GM12878 (cell line): Measurements from ENCODE around the gene SPIB. TPM values are rescaled to one million over a fixed set of nuclear protein-coding genes. Genes with fewer than 3 reads are reported as not detected.
A peak's percentile ranks its signal among the peaks of the same experiment; 100 is the strongest.

ENCODE experiments used
- ATAC-seq: fragments of 200-7000 bp; cut with Tn5 transposase; 3 replicates; pipeline ENCODE4 v1.9.1; 2020; ENCODE audit warnings: mild to moderate bottlenecking, moderate library complexity
- BruUV-seq: library from RNA; stranded (reverse); fragments of 400-500 nt; replicated peaks from 2 replicates; lab custom pipeline; 2021; lab: Mats Ljungman, UMichigan
- CTCF ChIA-PET: fragments of 300-600 bp; sonication (Branson Sonifier 250); formaldehyde crosslinking; extraction: SDS; loops from one replicate; lab custom pipeline; 2021; ENCODE audit warnings: inconsistent platforms; lab: Yijun Ruan, JAX
- POLR2A ChIA-PET: fragments of 350-600 bp; formaldehyde crosslinking; extraction: SDS; loops from one replicate; lab custom pipeline; 2021; ENCODE audit warnings: inconsistent platforms; lab: Charles Lee
- RAD21 ChIA-PET: fragments of 300-600 bp; sonication (Branson Sonifier 250); formaldehyde crosslinking; loops from one replicate; lab custom pipeline; 2023; ENCODE audit warnings: antibody characterized with exemption; ENCODE audit not compliant: unreplicated experiment; lab: Charles Lee
- SMC1A ChIA-PET: fragments of 300-600 bp; sonication (Branson Sonifier 250); formaldehyde crosslinking; loops from one replicate; lab custom pipeline; 2023; ENCODE audit not compliant: unreplicated experiment, uncharacterized antibody; lab: Charles Lee
- DNase-seq: peaks from one replicate; pipeline ENCODE4 v3.0.0-alpha.2; 2011; ENCODE audit warnings: low read depth, low spot score
- FAIRE-seq: peaks from 3 replicates; lab custom pipeline; 2011; peaks lifted over from hg19 to GRCh38; lab: Jason Lieb, UNC
- H2AFZ ChIP-seq: 2 replicates; pipeline ENCODE4 v1.6.0; 2011; ENCODE audit warnings: low read depth, low read length, control low read depth; ENCODE audit not compliant: control insufficient read depth
- H3K27ac ChIP-seq: 2 replicates; pipeline ENCODE4 v1.5.1; 2011; ENCODE audit warnings: control low read depth; ENCODE audit not compliant: control insufficient read depth, insufficient read depth
- H3K27me3 ChIP-seq, 2 experiments: replicated peaks in 1 of 2; 2 replicates each; pipeline versions ENCODE4 v1.6.0 to v1.6.1; 2011; ENCODE audit warnings: low read length in 1 of 2; ENCODE audit not compliant: control insufficient read depth in 2 of 2, insufficient read depth in 2 of 2
- H3K36me3 ChIP-seq, 2 experiments: 2 replicates each; pipeline ENCODE4 v1.5.1; 2011; ENCODE audit warnings: low read length in 1 of 2; ENCODE audit not compliant: control insufficient read depth in 2 of 2, insufficient read depth in 2 of 2
- H3K4me1 ChIP-seq: 2 replicates; pipeline ENCODE4 v1.6.1; 2011; ENCODE audit warnings: mild to moderate bottlenecking, low read length, moderate library complexity, mixed read lengths; ENCODE audit not compliant: control insufficient read depth, insufficient read depth
- H3K4me2 ChIP-seq: 2 replicates; pipeline ENCODE4 v1.6.0; 2011; ENCODE audit warnings: control low read depth; ENCODE audit not compliant: control insufficient read depth, insufficient read depth
- H3K4me3 ChIP-seq: fragments of 200-600 bp; sonication (generic); 2 replicates; pipeline ENCODE4 v1.5.1; 2016
- H3K79me2 ChIP-seq: 2 replicates; pipeline ENCODE4 v1.6.0; 2011; ENCODE audit warnings: low read length; ENCODE audit not compliant: control insufficient read depth, insufficient read depth
- H3K9ac ChIP-seq: 2 replicates; pipeline ENCODE4 v1.8.0; 2011; ENCODE audit warnings: low read length, control low read depth, mixed read lengths; ENCODE audit not compliant: control insufficient read depth, insufficient read depth
- H3K9me3 ChIP-seq: replicated peaks from 3 replicates; pipeline ENCODE4 v1.5.1; 2011; ENCODE audit warnings: mild to moderate bottlenecking, low read length; ENCODE audit not compliant: control insufficient read depth, insufficient read depth
- H4K20me1 ChIP-seq: 2 replicates; pipeline ENCODE4 v1.6.0; 2011; ENCODE audit not compliant: control insufficient read depth, insufficient read depth
- MTA2 ChIP-seq: fragments of 450-650 bp; IDR thresholded peaks from 2 replicates; pipeline ENCODE4 v1.6.1; 2016; ENCODE audit warnings: low read depth, mild to moderate bottlenecking, moderate library complexity
- ZNF384 ChIP-seq: IDR thresholded peaks from 2 replicates; pipeline ENCODE4 v1.6.1; 2012; ENCODE audit warnings: low read depth, mild to moderate bottlenecking, low read length, improper control_type of control experiment, borderline replicate concordance
- WGBS: methylation state at CpG from one replicate; pipeline ENCODE4 v1.1.6; 2016; ENCODE audit warnings: low lambda C conversion rate; ENCODE audit not compliant: insufficient replicate concordance, insufficient coverage; ENCODE audit errors: missing lambda C conversion rate; 5-methylcytosine and 5-hydroxymethylcytosine counted together
- in situ Hi-C: fragments of 300-500 bp; cut with MboI; formaldehyde crosslinking; loops from 9 replicates; pipeline ENCODE4 v1.14.3; 2018; ENCODE audit warnings: mixed read lengths
- intact Hi-C: fragments of 100-400 bp; cut with micrococcal nuclease; formaldehyde crosslinking; loops from one replicate; pipeline ENCODE4 v1.14.2; 2022; ENCODE audit not compliant: unreplicated experiment
- polyA plus RNA-seq, 11 experiments: library from polyadenylated mRNA; depleted of rRNA in 4 of 11; unstranded in 6 of 11; stranded (reverse) in 5 of 11; fragments of >200 nt; fragmentation: Nextera tagmentation in 4 of 11; fragmentation: Illumina TruSeq in 1 of 11; extraction: Ambion mirVana in 4 of 11; extraction: Trizol in 1 of 11; gene quantifications; 1 replicate in 1 of 11; 2 replicates in 10 of 11; pipeline versions ENCODE4 v1.2.1 to v1.2.3, GENCODE V29; 2011 to 2016; ENCODE audit warnings: inconsistent platforms in 2 of 11, missing spikeins in 2 of 11, low read depth in 1 of 11
- total RNA-seq, 4 experiments: library from RNA; depleted of rRNA in 3 of 4; stranded (reverse); fragments of >200 nt in 3 of 4; fragmentation: Illumina TruSeq in 1 of 4; extraction: Trizol in 1 of 4; gene quantifications; 2 replicates each; pipeline versions ENCODE4 v1.2.1 to v1.2.3, GENCODE V29; 2013 to 2021
- TF ChIP-seq, protein P1 (sequence below): fragments of 450-650 bp; IDR thresholded peaks from 2 replicates; pipeline ENCODE4 v1.6.1; 2017; ENCODE audit warnings: mild to moderate bottlenecking
- TF ChIP-seq, protein P2 (sequence below), 3 experiments: IDR thresholded peaks in 2 of 3; conservative IDR thresholded peaks in 1 of 3; 2 replicates each; pipeline ENCODE4 v1.5.1; 2011; ENCODE audit warnings: low read depth in 3 of 3, low read length in 3 of 3, mild to moderate bottlenecking in 3 of 3, control low read depth in 2 of 3, moderate library complexity in 2 of 3, inconsistent platforms in 1 of 3, mixed read lengths in 1 of 3; ENCODE audit not compliant: control insufficient read depth in 2 of 3, insufficient read depth in 1 of 3; ENCODE audit errors: extremely low read depth in 1 of 3

SPIB gene
- total and polyA plus RNA-seq, 10 of the 15 experiments (the other 5 are each of a cell fraction or from before 2014, with no cell fraction given), result 3.5 to 123 (median 56.0) TPM

DNA sequence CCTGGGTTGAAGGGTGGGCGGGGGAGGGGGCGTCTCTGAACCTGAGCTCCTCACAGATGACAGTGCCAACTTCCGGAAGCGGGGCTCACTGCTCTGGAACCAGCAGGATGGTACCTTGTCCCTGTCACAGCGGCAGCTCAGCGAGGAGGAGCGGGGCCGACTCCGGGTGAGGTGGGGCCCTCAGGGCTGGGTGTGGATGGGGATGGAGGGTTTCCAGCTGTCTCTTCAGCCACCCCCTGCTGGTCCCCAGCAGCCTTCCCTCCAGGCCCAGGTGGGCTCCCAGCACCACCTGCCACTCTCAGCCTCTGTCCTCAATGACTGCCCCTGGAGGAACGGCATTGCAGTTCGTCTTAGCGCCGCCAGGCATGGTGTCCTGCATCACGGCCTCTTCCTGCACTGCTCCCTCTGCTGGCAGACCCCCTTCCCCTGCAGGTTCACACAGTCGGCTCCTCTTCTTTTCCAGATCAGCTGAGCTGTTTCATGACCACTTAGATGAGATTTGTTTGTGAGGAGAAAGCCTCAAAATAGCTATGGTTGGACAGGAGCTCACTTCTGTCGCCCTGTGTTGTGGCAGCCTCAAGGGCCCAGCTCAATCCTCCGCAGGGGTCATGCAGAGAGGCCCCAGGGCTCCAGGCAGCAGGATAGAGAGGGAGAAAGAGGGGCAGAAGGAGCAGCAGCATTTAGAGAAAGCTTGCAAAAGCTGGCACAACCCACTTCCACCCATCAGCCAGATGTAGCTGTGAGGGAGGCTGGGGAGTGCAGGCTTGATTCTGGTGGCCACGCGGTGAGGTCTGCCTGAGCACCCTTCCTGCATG is 60.4 kb downstream of the SPIB start:
- ChIA-PET CTCF (interaction anchor here (0.6 to 1.8 kb wide), 7 partner anchors 11 to 359 kb away, joined by 3 to 6 read pairs (median 3); no protein-coding TSS in a partner anchor), RAD21 (interaction anchor here (0.6 to 1.2 kb wide), 3 partner anchors 19 to 305 kb away, joined by 3 to 4 read pairs (median 4); no protein-coding TSS in a partner anchor), SMC1A (no interaction called here), POLR2A (interaction anchor here (0.8 kb wide), 1 partner anchor 314 kb away, joined by 3 read pairs; no protein-coding TSS in a partner anchor)
- Histone ChIP-seq H3K9me3 (peaks cover 6% of the 10 kb centered on the region; the same call in 2 of the 3 replicates), H3K79me2 (peaks cover 22% of the 10 kb centered on the region), H3K27ac (no peak overlapping the region), H3K4me1 (no peaks in the 10 kb centered on the region), H3K4me3 (no peak overlapping the region), H2AFZ (no peak overlapping the region), H3K27me3 (no peaks in the 10 kb centered on the region), H3K9ac (no peak overlapping the region), H3K4me2 (no peak overlapping the region), H4K20me1 (no peaks in the 10 kb centered on the region), H3K36me3 (peaks cover 12 to 21% of the 10 kb centered on the region in 2 experiments; a peak in 3 of 4 replicates)
- in situ Hi-C loops (no loop called here), intact Hi-C loops (no loop called here)
- ATAC-seq (no peak), FAIRE-seq (no peak), DNase-seq (no peak)
- BruUV-seq, result no TSS peak
- TF ChIP-seq ZNF384, result no peak
- TF ChIP-seq, protein P1, sequence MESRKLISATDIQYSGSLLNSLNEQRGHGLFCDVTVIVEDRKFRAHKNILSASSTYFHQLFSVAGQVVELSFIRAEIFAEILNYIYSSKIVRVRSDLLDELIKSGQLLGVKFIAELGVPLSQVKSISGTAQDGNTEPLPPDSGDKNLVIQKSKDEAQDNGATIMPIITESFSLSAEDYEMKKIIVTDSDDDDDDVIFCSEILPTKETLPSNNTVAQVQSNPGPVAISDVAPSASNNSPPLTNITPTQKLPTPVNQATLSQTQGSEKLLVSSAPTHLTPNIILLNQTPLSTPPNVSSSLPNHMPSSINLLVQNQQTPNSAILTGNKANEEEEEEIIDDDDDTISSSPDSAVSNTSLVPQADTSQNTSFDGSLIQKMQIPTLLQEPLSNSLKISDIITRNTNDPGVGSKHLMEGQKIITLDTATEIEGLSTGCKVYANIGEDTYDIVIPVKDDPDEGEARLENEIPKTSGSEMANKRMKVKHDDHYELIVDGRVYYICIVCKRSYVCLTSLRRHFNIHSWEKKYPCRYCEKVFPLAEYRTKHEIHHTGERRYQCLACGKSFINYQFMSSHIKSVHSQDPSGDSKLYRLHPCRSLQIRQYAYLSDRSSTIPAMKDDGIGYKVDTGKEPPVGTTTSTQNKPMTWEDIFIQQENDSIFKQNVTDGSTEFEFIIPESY, result 0 out of 2 replicates have a peak, but pooled peaks have one; percentile 41
- TF ChIP-seq, protein P2, sequence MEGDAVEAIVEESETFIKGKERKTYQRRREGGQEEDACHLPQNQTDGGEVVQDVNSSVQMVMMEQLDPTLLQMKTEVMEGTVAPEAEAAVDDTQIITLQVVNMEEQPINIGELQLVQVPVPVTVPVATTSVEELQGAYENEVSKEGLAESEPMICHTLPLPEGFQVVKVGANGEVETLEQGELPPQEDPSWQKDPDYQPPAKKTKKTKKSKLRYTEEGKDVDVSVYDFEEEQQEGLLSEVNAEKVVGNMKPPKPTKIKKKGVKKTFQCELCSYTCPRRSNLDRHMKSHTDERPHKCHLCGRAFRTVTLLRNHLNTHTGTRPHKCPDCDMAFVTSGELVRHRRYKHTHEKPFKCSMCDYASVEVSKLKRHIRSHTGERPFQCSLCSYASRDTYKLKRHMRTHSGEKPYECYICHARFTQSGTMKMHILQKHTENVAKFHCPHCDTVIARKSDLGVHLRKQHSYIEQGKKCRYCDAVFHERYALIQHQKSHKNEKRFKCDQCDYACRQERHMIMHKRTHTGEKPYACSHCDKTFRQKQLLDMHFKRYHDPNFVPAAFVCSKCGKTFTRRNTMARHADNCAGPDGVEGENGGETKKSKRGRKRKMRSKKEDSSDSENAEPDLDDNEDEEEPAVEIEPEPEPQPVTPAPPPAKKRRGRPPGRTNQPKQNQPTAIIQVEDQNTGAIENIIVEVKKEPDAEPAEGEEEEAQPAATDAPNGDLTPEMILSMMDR (IDR thresholded peaks at IDR 0.05 in 2 of 3, conservative IDR thresholded peaks at IDR 0.05 in 1 of 3; ENCODE audit: control insufficient read depth in 2 of 3, extremely low read depth in 1 of 3, insufficient read depth in 1 of 3, low read depth in 3 of 3, low read length in 3 of 3), result peak; percentile 1 to 16 (median 16); a peak in 1 of 6 replicates
- TF ChIP-seq MTA2, result no peak
- 95% methylated on average over 15 of the region's 19 CpGs for WGBS
